ENCODE measurements around the gene LPIN3. TPM values are rescaled to one million over a fixed set of nuclear protein-coding genes. Genes with fewer than 3 reads are reported as not detected.

The LPIN3 gene
- total RNA-seq, 1 experiment from 2014 or later = 27.9 TPM

GRCh38 chr20:41334036-41334435 is 6.6 kb upstream of the LPIN3 start:
- no TSS peak for BruUV-seq (replicated peaks)
- CTCF ChIA-PET = no interaction called here

GRCh38 chr20:41334443-41335421 is 5.9 kb upstream of the LPIN3 start:
- no peaks in the 10 kb centered on the region for H3K27me3 ChIP-seq (ENCODE audit: low read length)
- no peak overlapping the region for H3K9ac ChIP-seq (ENCODE audit: low read length)
- ATAC-seq (no peak), DNase-seq (no peak)
- H3K27ac ChIP-seq (ENCODE audit: low read length) = no peak overlapping the region
- H3F3A ChIP-seq (ENCODE audit: low read length, unreplicated experiment) = no peaks in the 10 kb centered on the region
- peaks cover 11% of the 10 kb centered on the region for H3K4me1 ChIP-seq (ENCODE audit: insufficient read depth, low read length)
- no peaks in the 10 kb centered on the region for H3K79me2 ChIP-seq (ENCODE audit: low read length)
- no peak overlapping the region for H3K4me3 ChIP-seq (ENCODE audit: low read length)
- ChIA-PET POLR2A (ENCODE audit: unreplicated experiment) (no interaction called here), CTCF (no interaction called here)
- H4K20me1 ChIP-seq (ENCODE audit: low read length) = no peaks in the 10 kb centered on the region
- no peak overlapping the region for H2AFZ ChIP-seq (ENCODE audit: low read length)
- H3K36me3 ChIP-seq (ENCODE audit: low read depth, low read length) = no peaks in the 10 kb centered on the region
- no peak overlapping the region for H3K4me2 ChIP-seq (ENCODE audit: low read length)
- H3K9me2 ChIP-seq (replicated peaks; ENCODE audit: low read length) = no peaks in the 10 kb centered on the region
- no TSS peak for BruUV-seq (replicated peaks)
- intact Hi-C loops (cut with micrococcal nuclease) = no loop called here
- TF ChIP-seq EZH2 (IDR thresholded peaks at IDR 0.05; ENCODE audit: low read length, unreplicated experiment) = no peak
- no peak for TF ChIP-seq CTCF (conservative IDR thresholded peaks at IDR 0.05; ENCODE audit: low read depth, low read length)
- no peak for TF ChIP-seq EZH2phosphoT487 (IDR thresholded peaks at IDR 0.05; ENCODE audit: borderline replicate concordance, low read length)
- no peaks in the 10 kb centered on the region for H3K9me3 ChIP-seq (ENCODE audit: low read length)

More at GRCh38 chr20:41334036-41334435, 6.6 kb upstream of the LPIN3 start:
- ATAC-seq (no peak), DNase-seq (no peak)
- no peak overlapping the region for H3K9ac ChIP-seq (ENCODE audit: low read length)
- no peaks in the 10 kb centered on the region for H3K27me3 ChIP-seq (ENCODE audit: low read length)
- POLR2A ChIA-PET (ENCODE audit: unreplicated experiment) = no interaction called here
- no peak overlapping the region for H3K4me2 ChIP-seq (ENCODE audit: low read length)
- no peak overlapping the region for H3K27ac ChIP-seq (ENCODE audit: low read length)
- H3K9me3 ChIP-seq (ENCODE audit: low read length) = no peaks in the 10 kb centered on the region
- H3K36me3 ChIP-seq (ENCODE audit: low read depth, low read length) = no peaks in the 10 kb centered on the region
- intact Hi-C loops (cut with micrococcal nuclease) = no loop called here
- no peaks in the 10 kb centered on the region for H4K20me1 ChIP-seq (ENCODE audit: low read length)
- H3K4me3 ChIP-seq (ENCODE audit: low read length) = no peak overlapping the region
- TF ChIP-seq CTCF (conservative IDR thresholded peaks at IDR 0.05; ENCODE audit: low read depth, low read length) (no peak), EZH2 (IDR thresholded peaks at IDR 0.05; ENCODE audit: low read length, unreplicated experiment) (no peak), EZH2phosphoT487 (IDR thresholded peaks at IDR 0.05; ENCODE audit: borderline replicate concordance, low read length) (no peak)
- H3K79me2 ChIP-seq (ENCODE audit: low read length) = no peaks in the 10 kb centered on the region
- H3F3A ChIP-seq (ENCODE audit: low read length, unreplicated experiment) = no peaks in the 10 kb centered on the region
- peaks cover 10% of the 10 kb centered on the region for H3K4me1 ChIP-seq (ENCODE audit: insufficient read depth, low read length)
- no peak overlapping the region for H2AFZ ChIP-seq (ENCODE audit: low read length)
- no peaks in the 10 kb centered on the region for H3K9me2 ChIP-seq (replicated peaks; ENCODE audit: low read length)

GRCh38 chr20:41335591-41335990 is 5.0 kb upstream of the LPIN3 start:
- H3K27ac ChIP-seq (ENCODE audit: low read length) = no peak overlapping the region
- intact Hi-C loops (cut with micrococcal nuclease) = no loop called here
- no TSS peak for BruUV-seq (replicated peaks)
- no peak overlapping the region for H2AFZ ChIP-seq (ENCODE audit: low read length)
- H3K4me3 ChIP-seq (ENCODE audit: low read length) = no peak overlapping the region
- H3K9me3 ChIP-seq (ENCODE audit: low read length) = no peaks in the 10 kb centered on the region
- H3F3A ChIP-seq (ENCODE audit: low read length, unreplicated experiment) = no peaks in the 10 kb centered on the region
- no peak for DNase-seq
- no peaks in the 10 kb centered on the region for H3K27me3 ChIP-seq (ENCODE audit: low read length)
- H3K4me2 ChIP-seq (ENCODE audit: low read length) = no peak overlapping the region
- H3K79me2 ChIP-seq (ENCODE audit: low read length) = no peaks in the 10 kb centered on the region
- H4K20me1 ChIP-seq (ENCODE audit: low read length) = no peaks in the 10 kb centered on the region
- no peak overlapping the region for H3K9ac ChIP-seq (ENCODE audit: low read length)
- ChIA-PET POLR2A (ENCODE audit: unreplicated experiment) (no interaction called here), CTCF (no interaction called here)
- no peaks in the 10 kb centered on the region for H3K9me2 ChIP-seq (replicated peaks; ENCODE audit: low read length)
- no peak for ATAC-seq
- no peaks in the 10 kb centered on the region for H3K36me3 ChIP-seq (ENCODE audit: low read depth, low read length)
- H3K4me1 ChIP-seq (ENCODE audit: insufficient read depth, low read length) = peaks cover 8% of the 10 kb centered on the region
- TF ChIP-seq EZH2 (IDR thresholded peaks at IDR 0.05; ENCODE audit: low read length, unreplicated experiment) (no peak), EZH2phosphoT487 (IDR thresholded peaks at IDR 0.05; ENCODE audit: borderline replicate concordance, low read length) (no peak), CTCF (conservative IDR thresholded peaks at IDR 0.05; ENCODE audit: low read depth, low read length) (no peak)

Measured in PC-3 (cell line).